HG03442 (cell line): Measurements from ENCODE around the gene FRMD3.
A peak's percentile ranks its signal among the peaks of the same experiment; 100 is the strongest.

ENCODE experiments used
- ATAC-seq: cut with Tn5 transposase; IDR thresholded peaks from one replicate; pipeline ENCODE4 v1.9.1; 2021; ENCODE audit warnings: mild to moderate bottlenecking, moderate library complexity; ENCODE audit not compliant: unreplicated experiment

Gene FRMD3

GRCh38 chr9:83291196-83291595 lies 247.0 kb downstream of the FRMD3 start:
- no peak for ATAC-seq

- no peak for ATAC-seq
Measured at GRCh38 chr9:83290692-83291091, 247.5 kb downstream of the FRMD3 start.

GRCh38 chr9:83287021-83287420 lies 251.2 kb downstream of the FRMD3 start:
- no peak for ATAC-seq

- no peak for ATAC-seq
Measured at GRCh38 chr9:83285445-83286225, 252.6 kb downstream of the FRMD3 start.

GRCh38 chr9:83284746-83285145 lies 253.5 kb downstream of the FRMD3 start:
- ATAC-seq = no peak

- ATAC-seq = no peak
Measured at GRCh38 chr9:83283528-83283927, 254.7 kb downstream of the FRMD3 start.

- ATAC-seq = peak; percentile 66
Measured at GRCh38 chr9:83281306-83282255, 256.6 kb downstream of the FRMD3 start.

GRCh38 chr9:83280790-83281189 lies 257.4 kb downstream of the FRMD3 start:
- ATAC-seq = no peak

- ATAC-seq = no peak
Measured at GRCh38 chr9:83280268-83280667, 257.9 kb downstream of the FRMD3 start.

GRCh38 chr9:83274787-83275186 lies 263.4 kb downstream of the FRMD3 start:
- ATAC-seq = no peak

- no peak for ATAC-seq
Measured at GRCh38 chr9:83271665-83272071, 266.5 kb downstream of the FRMD3 start.

GRCh38 chr9:83270116-83270515 lies 268.1 kb downstream of the FRMD3 start:
- no peak for ATAC-seq

- ATAC-seq = no peak
Measured at GRCh38 chr9:83267741-83268140, 270.5 kb downstream of the FRMD3 start.

GRCh38 chr9:83266666-83267496 lies 271.3 kb downstream of the FRMD3 start:
- ATAC-seq = no peak

- ATAC-seq = no peak
Measured at GRCh38 chr9:83266331-83266665, 271.9 kb downstream of the FRMD3 start.

- no peak for ATAC-seq
Measured at GRCh38 chr9:83264315-83264714, 273.9 kb downstream of the FRMD3 start.

GRCh38 chr9:83259558-83259957 lies 278.6 kb downstream of the FRMD3 start:
- ATAC-seq = no peak

GRCh38 chr9:83257937-83258891 lies 280.0 kb downstream of the FRMD3 start:
- no peak for ATAC-seq

- ATAC-seq = peak; percentile 92
Measured at GRCh38 chr9:83247732-83248131, 290.5 kb downstream of the FRMD3 start.
